Measurements from ENCODE around the gene CRACR2B. TPM values are rescaled to one million over a fixed set of nuclear protein-coding genes. Genes with fewer than 3 reads are reported as not detected.

Gene CRACR2B
- total RNA-seq, 1 donor from 2014 or later = 2.6 TPM

DNA sequence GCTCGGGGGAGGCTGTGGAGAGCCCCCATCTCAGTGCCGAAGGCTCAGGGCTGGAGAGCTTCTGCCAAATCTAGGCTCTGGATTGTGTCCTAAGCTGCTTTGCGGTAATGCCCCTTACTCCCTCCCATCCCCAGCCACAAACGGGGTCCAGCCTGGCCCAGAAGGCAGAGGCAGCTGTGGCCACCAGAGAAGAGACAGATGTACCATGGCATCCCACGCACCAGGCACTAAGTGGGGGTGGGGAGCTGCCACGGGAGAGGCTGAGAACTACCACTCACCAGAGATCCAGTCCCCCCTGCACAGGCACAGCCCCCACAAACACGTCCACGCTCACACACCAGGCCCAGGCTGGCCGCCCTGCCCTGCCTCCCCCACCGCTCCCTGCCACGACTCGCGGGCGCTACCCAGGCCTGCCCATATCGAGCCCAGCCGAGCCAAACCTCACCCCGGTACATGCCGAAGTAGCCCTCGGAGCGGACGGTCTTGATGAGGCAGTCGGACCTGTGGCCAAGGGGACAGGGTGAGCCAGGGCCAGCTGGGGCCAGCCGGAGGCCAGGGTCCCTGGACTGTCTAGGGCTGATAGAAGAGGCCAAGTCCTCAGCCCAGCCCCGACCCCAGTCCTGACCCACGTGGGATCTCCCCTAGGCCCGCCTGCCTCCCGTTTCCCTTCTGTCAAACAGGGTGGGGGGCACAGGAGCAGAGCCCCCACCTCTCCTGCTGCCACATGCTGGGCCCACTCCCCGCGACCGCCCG, 33.5 kb upstream of the CRACR2B start:
- no peaks in the 10 kb centered on the region for H3K27me3 Mint-ChIP-seq (ENCODE audit: low read depth, unreplicated experiment)
- no peak overlapping the region for H3K9ac ChIP-seq (ENCODE audit: low read length)
- H3K4me3 Mint-ChIP-seq (ENCODE audit: unreplicated experiment) = no peak overlapping the region
- FAIRE-seq = no peak
- peaks cover 4% of the 10 kb centered on the region for H3K79me2 ChIP-seq (ENCODE audit: insufficient read depth, low read length)
- TF ChIP-seq EZH2 (IDR thresholded peaks at IDR 0.05; ENCODE audit: insufficient read depth, low read length) = no peak
- TF ChIP-seq, protein P1, sequence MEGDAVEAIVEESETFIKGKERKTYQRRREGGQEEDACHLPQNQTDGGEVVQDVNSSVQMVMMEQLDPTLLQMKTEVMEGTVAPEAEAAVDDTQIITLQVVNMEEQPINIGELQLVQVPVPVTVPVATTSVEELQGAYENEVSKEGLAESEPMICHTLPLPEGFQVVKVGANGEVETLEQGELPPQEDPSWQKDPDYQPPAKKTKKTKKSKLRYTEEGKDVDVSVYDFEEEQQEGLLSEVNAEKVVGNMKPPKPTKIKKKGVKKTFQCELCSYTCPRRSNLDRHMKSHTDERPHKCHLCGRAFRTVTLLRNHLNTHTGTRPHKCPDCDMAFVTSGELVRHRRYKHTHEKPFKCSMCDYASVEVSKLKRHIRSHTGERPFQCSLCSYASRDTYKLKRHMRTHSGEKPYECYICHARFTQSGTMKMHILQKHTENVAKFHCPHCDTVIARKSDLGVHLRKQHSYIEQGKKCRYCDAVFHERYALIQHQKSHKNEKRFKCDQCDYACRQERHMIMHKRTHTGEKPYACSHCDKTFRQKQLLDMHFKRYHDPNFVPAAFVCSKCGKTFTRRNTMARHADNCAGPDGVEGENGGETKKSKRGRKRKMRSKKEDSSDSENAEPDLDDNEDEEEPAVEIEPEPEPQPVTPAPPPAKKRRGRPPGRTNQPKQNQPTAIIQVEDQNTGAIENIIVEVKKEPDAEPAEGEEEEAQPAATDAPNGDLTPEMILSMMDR (IDR thresholded peaks at IDR 0.05; ENCODE audit: insufficient read depth, low read depth, low read length) = no peak
- H3K4me1 Mint-ChIP-seq (ENCODE audit: low read depth, unreplicated experiment) = no peaks in the 10 kb centered on the region
- H4K20me1 ChIP-seq (ENCODE audit: insufficient read depth, low read length) = peaks cover 50% of the 10 kb centered on the region
- no peaks in the 10 kb centered on the region for H3K9me3 ChIP-seq (ENCODE audit: insufficient read depth, low read depth, low read length)
- no peak overlapping the region for H3K27ac Mint-ChIP-seq (ENCODE audit: unreplicated experiment)
- H3K36me3 ChIP-seq (ENCODE audit: insufficient read depth, low read length) = no peaks in the 10 kb centered on the region
- H3K36me3 Mint-ChIP-seq (ENCODE audit: low read depth, unreplicated experiment) = peaks cover 2% of the 10 kb centered on the region
- H3K4me3 ChIP-seq (ENCODE audit: insufficient read depth, low read depth, low read length) = no peak overlapping the region
- no peak overlapping the region for H3K4me2 ChIP-seq (ENCODE audit: low read length)
- peaks cover 16% of the 10 kb centered on the region for H3K4me1 ChIP-seq (ENCODE audit: insufficient read depth, low read length)
- no peak for DNase-seq (ENCODE audit: low read depth)
- no peaks in the 10 kb centered on the region for H3K27me3 ChIP-seq (ENCODE audit: insufficient read depth, low read length)
- H3K27ac ChIP-seq (ENCODE audit: low read depth, low read length) = no peak overlapping the region
- no peaks in the 10 kb centered on the region for H3K9me3 Mint-ChIP-seq (ENCODE audit: unreplicated experiment)
- no peak overlapping the region for H2AFZ ChIP-seq (ENCODE audit: low read depth, low read length)

DNA sequence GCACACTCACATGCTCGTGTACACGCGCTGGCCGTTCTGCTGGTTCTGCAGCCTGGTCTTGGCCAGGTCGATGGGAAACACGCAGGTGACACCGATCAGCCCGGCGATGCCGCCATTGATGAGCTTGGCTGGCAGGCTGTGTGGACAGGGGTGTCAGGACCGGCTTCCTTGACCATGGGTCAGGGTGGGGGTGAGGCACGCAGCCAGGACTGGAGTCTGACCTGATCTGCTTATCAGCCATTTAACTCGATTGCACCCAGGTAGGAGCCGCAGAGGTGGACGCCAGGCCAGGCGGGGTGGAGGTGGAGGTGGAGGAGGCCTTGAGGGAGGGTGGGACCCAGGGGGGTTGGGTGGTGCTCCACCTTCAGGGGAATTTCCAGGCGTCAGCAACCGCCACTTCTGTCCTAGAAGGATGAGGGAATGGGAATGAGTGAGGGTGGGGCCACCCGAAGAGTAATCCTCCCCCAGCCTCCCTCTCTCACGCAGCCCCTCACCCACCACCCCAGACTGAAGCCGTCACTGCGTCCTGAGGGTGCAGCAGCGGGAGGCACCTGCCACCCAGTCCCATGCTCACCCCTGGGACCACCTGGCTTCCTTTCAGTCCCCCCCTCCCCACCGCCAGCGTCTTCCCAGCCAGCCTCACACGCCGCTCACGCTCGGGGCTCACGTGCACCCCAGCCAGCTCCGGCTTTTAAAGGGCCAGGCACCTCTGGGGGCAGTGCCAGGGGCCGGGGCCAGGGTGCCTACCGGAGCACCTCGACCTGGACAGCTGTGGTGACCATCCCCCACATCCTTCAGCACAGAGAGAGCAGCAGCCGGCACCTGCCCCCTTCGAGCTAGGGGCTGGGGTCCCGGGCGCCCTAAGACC, 32.7 kb upstream of the CRACR2B start:
- Mint-ChIP-seq H3K4me1 (ENCODE audit: low read depth, unreplicated experiment) (no peaks in the 10 kb centered on the region), H3K4me3 (ENCODE audit: unreplicated experiment) (no peak overlapping the region), H3K9me3 (ENCODE audit: unreplicated experiment) (no peaks in the 10 kb centered on the region), H3K27ac (ENCODE audit: unreplicated experiment) (no peak overlapping the region), H3K27me3 (ENCODE audit: low read depth, unreplicated experiment) (no peaks in the 10 kb centered on the region), H3K36me3 (ENCODE audit: low read depth, unreplicated experiment) (peaks cover 2% of the 10 kb centered on the region)
- H3K9me3 ChIP-seq (ENCODE audit: insufficient read depth, low read depth, low read length) = no peaks in the 10 kb centered on the region
- H3K9ac ChIP-seq (ENCODE audit: low read length) = peak overlapping the region; percentile 72
- H3K4me1 ChIP-seq (ENCODE audit: insufficient read depth, low read length) = peaks cover 16% of the 10 kb centered on the region
- peaks cover 54% of the 10 kb centered on the region for H4K20me1 ChIP-seq (ENCODE audit: insufficient read depth, low read length)
- no peak overlapping the region for H3K27ac ChIP-seq (ENCODE audit: low read depth, low read length)
- H3K4me2 ChIP-seq (ENCODE audit: low read length) = peak overlapping the region; percentile 96
- FAIRE-seq (no peak), DNase-seq (ENCODE audit: low read depth) (no peak)
- no peak overlapping the region for H3K4me3 ChIP-seq (ENCODE audit: insufficient read depth, low read depth, low read length)
- no peaks in the 10 kb centered on the region for H3K36me3 ChIP-seq (ENCODE audit: insufficient read depth, low read length)
- no peak overlapping the region for H2AFZ ChIP-seq (ENCODE audit: low read depth, low read length)
- TF ChIP-seq, protein P1 (IDR thresholded peaks at IDR 0.05; ENCODE audit: insufficient read depth, low read depth, low read length) = no peak
- no peak for TF ChIP-seq EZH2 (IDR thresholded peaks at IDR 0.05; ENCODE audit: insufficient read depth, low read length)
- no peaks in the 10 kb centered on the region for H3K27me3 ChIP-seq (ENCODE audit: insufficient read depth, low read length)
- peaks cover 4% of the 10 kb centered on the region for H3K79me2 ChIP-seq (ENCODE audit: insufficient read depth, low read length)
